Measurements from ENCODE around the gene LMBR1.
"Not testable (repeated sequence)": the region's sequence is repeated elsewhere in the genome, so short reads cannot be mapped to it uniquely, and the experiment has no call there.

Gene LMBR1

GRCh38 chr7:156929789-156930539 lies 37.0 kb upstream of the LMBR1 start:
- Histone ChIP-seq H3K9ac (ENCODE audit: insufficient read length) (no peak overlapping the region), H3K36me3 (ENCODE audit: insufficient read depth, low read length) (no peaks in the 10 kb centered on the region), H3K27ac (no peak overlapping the region), H3K4me3 (no peak overlapping the region), H3K9me3 (ENCODE audit: low read depth, low read length) (no peaks in the 10 kb centered on the region)
- DNase-seq (ENCODE audit: low read depth, low spot score): no peak
- no peak for TF ChIP-seq POLR2AphosphoS5 (IDR thresholded peaks at IDR 0.05; ENCODE audit: borderline replicate concordance, low read depth, low read length)
- no peak for TF ChIP-seq EZH2 (IDR thresholded peaks at IDR 0.05)
- no peak for TF ChIP-seq FOXP2 (optimal IDR thresholded peaks at IDR 0.05; ENCODE audit: control extremely low read depth, extremely low read length, insufficient read depth)

GRCh38 chr7:156928406-156928747 lies 35.4 kb upstream of the LMBR1 start:
- H3K4me3 ChIP-seq: no peak overlapping the region

GRCh38 chr7:156927571-156928405 lies 34.8 kb upstream of the LMBR1 start:
- Histone ChIP-seq H3K27ac (no peak overlapping the region), H3K9me3 (ENCODE audit: low read depth, low read length) (no peaks in the 10 kb centered on the region), H3K36me3 (ENCODE audit: insufficient read depth, low read length) (no peaks in the 10 kb centered on the region), H3K9ac (ENCODE audit: insufficient read length) (no peak overlapping the region), H3K4me3 (no peak overlapping the region)
- TF ChIP-seq EZH2 (IDR thresholded peaks at IDR 0.05) (no peak), FOXP2 (optimal IDR thresholded peaks at IDR 0.05; ENCODE audit: control extremely low read depth, extremely low read length, insufficient read depth) (no peak), POLR2AphosphoS5 (IDR thresholded peaks at IDR 0.05; ENCODE audit: borderline replicate concordance, low read depth, low read length) (no peak)
- no peak for DNase-seq (ENCODE audit: low read depth, low spot score)

More at GRCh38 chr7:156928406-156928747, 35.4 kb upstream of the LMBR1 start:
- Histone ChIP-seq H3K9me3 (ENCODE audit: low read depth, low read length) (no peaks in the 10 kb centered on the region), H3K27ac (no peak overlapping the region), H3K36me3 (ENCODE audit: insufficient read depth, low read length) (no peaks in the 10 kb centered on the region), H3K9ac (ENCODE audit: insufficient read length) (no peak overlapping the region)
- TF ChIP-seq FOXP2 (optimal IDR thresholded peaks at IDR 0.05; ENCODE audit: control extremely low read depth, extremely low read length, insufficient read depth): no peak
- TF ChIP-seq POLR2AphosphoS5 (IDR thresholded peaks at IDR 0.05; ENCODE audit: borderline replicate concordance, low read depth, low read length): no peak
- TF ChIP-seq EZH2 (IDR thresholded peaks at IDR 0.05): no peak
- no peak for DNase-seq (ENCODE audit: low read depth, low spot score)

- not testable (repeated sequence) for DNase-seq (ENCODE audit: low read depth, low spot score); H3K9ac ChIP-seq (ENCODE audit: insufficient read length); H3K4me3 ChIP-seq; H3K9me3 ChIP-seq (ENCODE audit: low read depth, low read length); H3K27ac ChIP-seq; H3K36me3 ChIP-seq (ENCODE audit: insufficient read depth, low read length)
Observed at GRCh38 chr7:156925821-156926220, 32.8 kb upstream of the LMBR1 start.

GRCh38 chr7:156922304-156922703 lies 29.3 kb upstream of the LMBR1 start:
- H3K27ac ChIP-seq; H3K9ac ChIP-seq (ENCODE audit: insufficient read length); H3K9me3 ChIP-seq (ENCODE audit: low read depth, low read length); H3K36me3 ChIP-seq (ENCODE audit: insufficient read depth, low read length); DNase-seq (ENCODE audit: low read depth, low spot score); H3K4me3 ChIP-seq: not testable (repeated sequence)

- not testable (repeated sequence) for H3K9ac ChIP-seq (ENCODE audit: insufficient read length); H3K36me3 ChIP-seq (ENCODE audit: insufficient read depth, low read length); H3K27ac ChIP-seq; H3K4me3 ChIP-seq; DNase-seq (ENCODE audit: low read depth, low spot score); H3K9me3 ChIP-seq (ENCODE audit: low read depth, low read length)
Observed at GRCh38 chr7:156920487-156921373, 27.7 kb upstream of the LMBR1 start.

- no peak for DNase-seq (ENCODE audit: low read depth, low spot score)
- TF ChIP-seq FOXP2 (optimal IDR thresholded peaks at IDR 0.05; ENCODE audit: control extremely low read depth, extremely low read length, insufficient read depth) (no peak), EZH2 (IDR thresholded peaks at IDR 0.05) (no peak), POLR2AphosphoS5 (IDR thresholded peaks at IDR 0.05; ENCODE audit: borderline replicate concordance, low read depth, low read length) (no peak)
- Histone ChIP-seq H3K9ac (ENCODE audit: insufficient read length) (no peak overlapping the region), H3K36me3 (ENCODE audit: insufficient read depth, low read length) (no peaks in the 10 kb centered on the region), H3K4me3 (no peak overlapping the region), H3K9me3 (ENCODE audit: low read depth, low read length) (no peaks in the 10 kb centered on the region), H3K27ac (no peak overlapping the region)
Observed at GRCh38 chr7:156920076-156920475, 27.1 kb upstream of the LMBR1 start.

GRCh38 chr7:156919132-156919713 lies 26.2 kb upstream of the LMBR1 start:
- Histone ChIP-seq H3K36me3 (ENCODE audit: insufficient read depth, low read length) (no peaks in the 10 kb centered on the region), H3K27ac (no peak overlapping the region), H3K9ac (ENCODE audit: insufficient read length) (no peak overlapping the region), H3K9me3 (ENCODE audit: low read depth, low read length) (no peaks in the 10 kb centered on the region), H3K4me3 (no peak overlapping the region)
- DNase-seq (ENCODE audit: low read depth, low spot score): no peak
- TF ChIP-seq EZH2 (IDR thresholded peaks at IDR 0.05): no peak

Data from SK-N-MC (cell line).